IPS-11a (cell line): ENCODE results near the gene IPMK.
"Not testable (repeated sequence)": the region's sequence is repeated elsewhere in the genome, so short reads cannot be mapped to it uniquely, and the experiment has no call there.

ENCODE experiments used
- H3K4me3 ChIP-seq: one replicate; pipeline ENCODE4 v1.5.1; 2013; ENCODE audit warnings: low read depth, low read length, control low read depth

The IPMK gene

GRCh38 chr10:58268454-58268945 lies 806 bp upstream of the IPMK start:
- H3K4me3 ChIP-seq = peak overlapping the region; percentile 64

- peak overlapping the region; percentile 82 for H3K4me3 ChIP-seq
Measured at GRCh38 chr10:58266826-58267712, 625 bp downstream of the IPMK start.

GRCh38 chr10:58266003-58266825 lies 1.5 kb downstream of the IPMK start:
- H3K4me3 ChIP-seq = peak overlapping the region; percentile 82

GRCh38 chr10:58265249-58265648 lies 2.4 kb downstream of the IPMK start:
- H3K4me3 ChIP-seq = no peak overlapping the region

GRCh38 chr10:58264780-58265179 lies 2.9 kb downstream of the IPMK start:
- H3K4me3 ChIP-seq = no peak overlapping the region

- H3K4me3 ChIP-seq = no peak overlapping the region
Measured at GRCh38 chr10:58262766-58263165, 4.9 kb downstream of the IPMK start.

GRCh38 chr10:58260334-58260733 lies 7.4 kb downstream of the IPMK start:
- H3K4me3 ChIP-seq = no peak overlapping the region

- H3K4me3 ChIP-seq = no peak overlapping the region
Measured at GRCh38 chr10:58258977-58259692, 8.6 kb downstream of the IPMK start.

- not testable (repeated sequence) for H3K4me3 ChIP-seq
Measured at GRCh38 chr10:58256013-58256780, 11.5 kb downstream of the IPMK start.

- H3K4me3 ChIP-seq = no peak overlapping the region
Measured at GRCh38 chr10:58254644-58255043, 13.1 kb downstream of the IPMK start.

GRCh38 chr10:58253184-58253583 lies 14.5 kb downstream of the IPMK start:
- no peak overlapping the region for H3K4me3 ChIP-seq

GRCh38 chr10:58244666-58245065 lies 23.0 kb downstream of the IPMK start:
- not testable (repeated sequence) for H3K4me3 ChIP-seq

- not testable (repeated sequence) for H3K4me3 ChIP-seq
Measured at GRCh38 chr10:58244242-58244641, 23.5 kb downstream of the IPMK start.

- H3K4me3 ChIP-seq = not testable (repeated sequence)
Measured at GRCh38 chr10:58243801-58244200, 23.9 kb downstream of the IPMK start.

- no peak overlapping the region for H3K4me3 ChIP-seq
Measured at GRCh38 chr10:58243269-58243668, 24.4 kb downstream of the IPMK start.

- no peak overlapping the region for H3K4me3 ChIP-seq
Measured at GRCh38 chr10:58241346-58241745, 26.3 kb downstream of the IPMK start.

GRCh38 chr10:58240531-58240930 lies 27.2 kb downstream of the IPMK start:
- no peak overlapping the region for H3K4me3 ChIP-seq

- H3K4me3 ChIP-seq = no peak overlapping the region
Measured at GRCh38 chr10:58239561-58240169, 28.0 kb downstream of the IPMK start.

GRCh38 chr10:58237014-58237834 lies 30.5 kb downstream of the IPMK start:
- H3K4me3 ChIP-seq = no peak overlapping the region
